DLD1 (cell line): ENCODE measurements around the gene STX16.

Experiments
- in situ Hi-C: cut with HindIII; loops from 2 replicates; pipeline ENCODE4 v1.10.0; 2017; ENCODE audit warnings: low sequenced_read_pairs

The STX16 gene

GRCh38 chr20:58696411-58696961 lies 45.4 kb downstream of the STX16 start:
- in situ Hi-C loops, result no loop called here

GRCh38 chr20:58697201-58697866 lies 46.3 kb downstream of the STX16 start:
- in situ Hi-C loops, result no loop called here

GRCh38 chr20:58697867-58698703 lies 47.0 kb downstream of the STX16 start:
- in situ Hi-C loops, result no loop called here

- in situ Hi-C loops, result no loop called here
Observed at GRCh38 chr20:58698741-58699622, 47.9 kb downstream of the STX16 start.

GRCh38 chr20:58699623-58700107 lies 48.6 kb downstream of the STX16 start:
- in situ Hi-C loops, result no loop called here

GRCh38 chr20:58700121-58700821 lies 49.2 kb downstream of the STX16 start:
- in situ Hi-C loops, result no loop called here

GRCh38 chr20:58700823-58701222 lies 49.7 kb downstream of the STX16 start:
- in situ Hi-C loops, result no loop called here

GRCh38 chr20:58701431-58702160 lies 50.5 kb downstream of the STX16 start:
- in situ Hi-C loops, result no loop called here

- in situ Hi-C loops, result no loop called here
Observed at GRCh38 chr20:58702161-58702510, 51.1 kb downstream of the STX16 start.

GRCh38 chr20:58702859-58703648 lies 52.0 kb downstream of the STX16 start:
- in situ Hi-C loops, result no loop called here

GRCh38 chr20:58703765-58704371 lies 52.8 kb downstream of the STX16 start:
- in situ Hi-C loops, result no loop called here

- in situ Hi-C loops, result no loop called here
Observed at GRCh38 chr20:58705208-58705926, 54.3 kb downstream of the STX16 start.

- in situ Hi-C loops, result no loop called here
Observed at GRCh38 chr20:58706150-58706892, 55.2 kb downstream of the STX16 start.

- in situ Hi-C loops, result no loop called here
Observed at GRCh38 chr20:58706975-58707681, 56.0 kb downstream of the STX16 start.

- in situ Hi-C loops, result no loop called here
Observed at GRCh38 chr20:58707770-58708169, 56.7 kb downstream of the STX16 start.

GRCh38 chr20:58708246-58708931 lies 57.3 kb downstream of the STX16 start:
- in situ Hi-C loops, result no loop called here
